A549 treated with DMSO at 1 μM for 4 hours (cell line): Measurements from ENCODE around the gene RBBP7. TPM values are rescaled to one million over a fixed set of nuclear protein-coding genes. Genes with fewer than 3 reads are reported as not detected.

Source experiments
- total RNA-seq: library from RNA; stranded (reverse); fragments of 200-300 nt; extraction: Qiagen RNA extraction; gene quantifications from 5 replicates; pipeline ENCODE4 v1.2.3, GENCODE V29; 2022; ENCODE audit warnings: low read depth

Gene RBBP7
- total RNA-seq: 162 to 177 TPM (median 169 TPM) in 5 replicates

GRCh38 chrX:16870095-16870861 is at the start of gene RBBP7:
TSS of gene RBBP7 (minus strand) at chrX:16870362. CDS start at chrX:16870053, 309 bp downstream.

Other genes starting within 250 kb of the RBBP7 start
- gene S100G, start 220.2 kb downstream of the RBBP7 start, total RNA-seq: not detected in 5 replicates
- 8.8 to 11.1 TPM (median 10.9 TPM) in 5 replicates for gene CTPS2, start 157.7 kb downstream of the RBBP7 start, total RNA-seq
- gene SYAP1, start 150.8 kb downstream of the RBBP7 start, total RNA-seq: 19.9 to 26.3 TPM (median 23.0 TPM) in 5 replicates
- gene TXLNG, start 83.9 kb downstream of the RBBP7 start, total RNA-seq: 15.3 to 17.5 TPM (median 16.2 TPM) in 5 replicates
- gene REPS2, start 76.3 kb upstream of the RBBP7 start, total RNA-seq: 0.45 to 0.89 TPM (median 0.82 TPM) in 5 replicates